Upper lobe of left lung (tissue), 4 donors: ENCODE data around the gene F12.
A peak's percentile ranks its signal among the peaks of the same experiment; 100 is the strongest.

Source experiments
- CTCF ChIP-seq, 6 experiments: fragments of 450-650 bp in 4 of 6; fragments of 200-600 bp in 2 of 6; sonication (generic) in 2 of 6; IDR thresholded peaks; one replicate each; pipeline ENCODE4 v1.5.1; 2016 to 2019; ENCODE audit warnings: antibody characterized with exemption in 6 of 6
- POLR2A ChIP-seq, 4 donors: fragments of 450-650 bp; IDR thresholded peaks; one replicate each; pipeline ENCODE4 v1.5.1; 2016 to 2017; ENCODE audit warnings: antibody characterized with exemption in 4 of 4, mild to moderate bottlenecking in 2 of 4

GRCh38 chr5:177399997-177400868 lies 9.1 kb downstream of the F12 start, which contains the start of gene PFN3:
- TF ChIP-seq POLR2A (IDR thresholded peaks at IDR 0.05) (no peak), CTCF (IDR thresholded peaks at IDR 0.05) (peak in 1 of 6 experiments; percentile 10)
